Activated naive CD4-positive, alpha-beta T cell (primary cell): ENCODE results near the gene LRRC8C.
"Not testable (repeated sequence)": the region's sequence is repeated elsewhere in the genome, so short reads cannot be mapped to it uniquely, and the experiment has no call there.

Experiments used
- DNase-seq, 4 experiments: peaks; one replicate each; lab custom pipeline; 2025; lab: John Stamatoyannopoulos, UW

The LRRC8C gene

DNA sequence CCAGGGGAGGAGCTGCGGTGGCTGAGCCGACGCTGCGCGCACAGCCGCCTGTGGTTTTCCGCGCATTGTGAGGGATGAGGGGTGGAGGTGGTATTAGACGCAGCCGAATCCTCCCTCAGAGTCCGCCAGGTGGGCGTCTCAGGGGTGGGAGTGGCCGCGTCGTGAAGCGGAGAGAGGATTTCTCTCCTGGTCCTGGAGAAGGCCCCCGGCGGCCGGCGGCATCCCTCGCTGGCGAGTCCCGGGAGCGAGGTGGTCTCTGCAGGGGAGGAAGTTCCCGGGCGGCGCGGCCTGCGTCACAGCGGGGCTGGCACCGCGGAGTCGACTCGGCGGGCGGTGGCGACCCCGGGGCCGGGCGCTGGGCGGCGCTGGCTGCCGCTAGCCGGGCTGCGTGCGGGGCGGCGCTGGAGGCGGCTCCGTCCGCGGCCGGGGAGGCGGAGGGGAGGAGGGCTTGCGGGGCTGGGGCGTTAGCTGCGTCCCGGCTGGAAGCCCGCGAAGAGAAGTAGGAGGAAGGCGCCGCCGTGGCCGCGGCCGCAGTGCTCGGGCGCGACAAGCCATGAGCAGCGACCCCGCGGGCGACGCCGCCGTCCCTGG is at the start of gene LRRC8C:
Gene LRRC8C, plus strand, starts transcription at position 464 of the 591 bp plus-strand sequence. CDS start 53,354 bp downstream, outside the sequence.
- DNase-seq: peak; percentile 73 to 85 (median 78)

DNA sequence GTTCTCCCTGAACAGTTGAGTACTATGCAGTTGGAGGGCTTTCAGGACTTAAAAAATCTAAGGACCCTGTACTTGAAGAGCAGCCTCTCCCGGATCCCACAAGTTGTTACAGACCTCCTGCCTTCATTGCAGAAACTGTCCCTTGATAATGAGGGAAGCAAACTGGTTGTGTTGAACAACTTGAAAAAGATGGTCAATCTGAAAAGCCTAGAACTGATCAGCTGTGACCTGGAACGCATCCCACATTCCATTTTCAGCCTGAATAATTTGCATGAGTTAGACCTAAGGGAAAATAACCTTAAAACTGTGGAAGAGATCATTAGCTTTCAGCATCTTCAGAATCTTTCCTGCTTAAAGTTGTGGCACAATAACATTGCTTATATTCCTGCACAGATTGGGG is 48.7 kb upstream of the LRRC8C start:
- DNase-seq: no peak

GRCh38 chr1:89584781-89585180 is 48.1 kb upstream of the LRRC8C start:
- no peak for DNase-seq

- no peak for DNase-seq
Measured at GRCh38 chr1:89587729-89588161, 45.2 kb upstream of the LRRC8C start.

- no peak for DNase-seq
Measured at GRCh38 chr1:89588480-89588879, 44.4 kb upstream of the LRRC8C start.

GRCh38 chr1:89589515-89589914 is 43.4 kb upstream of the LRRC8C start:
- DNase-seq: no peak

DNA sequence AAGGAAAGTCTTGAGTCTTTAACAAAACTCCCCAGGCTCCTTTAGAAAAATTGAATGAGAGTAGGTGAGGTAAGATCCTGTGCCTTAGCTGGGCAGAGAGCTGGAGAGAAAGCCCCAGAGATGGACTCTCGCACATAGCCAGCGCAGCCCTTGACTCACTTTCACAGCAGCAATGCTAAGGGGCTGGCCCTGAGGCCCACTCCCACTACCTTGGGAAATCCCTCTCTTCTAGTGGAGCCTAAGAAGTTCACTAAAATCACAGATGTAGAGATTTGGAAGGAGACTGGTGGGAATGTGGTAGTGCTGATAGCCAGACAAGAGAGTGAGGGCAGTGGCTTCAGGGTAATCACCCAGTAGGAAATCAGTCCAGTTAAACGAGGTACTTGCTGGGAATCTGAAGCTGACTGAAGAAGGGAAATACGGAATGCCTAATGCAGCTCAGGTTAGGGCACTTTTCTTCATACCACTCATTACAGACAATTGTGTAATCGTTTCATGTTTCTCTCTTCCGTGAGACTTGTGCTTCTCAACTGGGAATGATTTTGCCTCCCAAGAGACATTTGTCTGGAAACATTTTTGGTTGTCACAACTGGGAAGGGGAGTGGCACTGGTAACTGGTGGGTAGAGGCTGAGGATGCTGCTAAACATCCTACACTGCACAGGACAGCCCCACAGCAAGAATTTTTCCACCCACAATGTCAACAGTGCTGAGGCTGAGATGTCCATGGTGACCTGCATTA is 42.4 kb upstream of the LRRC8C start:
- no peak for DNase-seq

GRCh38 chr1:89592861-89593302 is 40.0 kb upstream of the LRRC8C start:
- DNase-seq: not testable (repeated sequence)

DNA sequence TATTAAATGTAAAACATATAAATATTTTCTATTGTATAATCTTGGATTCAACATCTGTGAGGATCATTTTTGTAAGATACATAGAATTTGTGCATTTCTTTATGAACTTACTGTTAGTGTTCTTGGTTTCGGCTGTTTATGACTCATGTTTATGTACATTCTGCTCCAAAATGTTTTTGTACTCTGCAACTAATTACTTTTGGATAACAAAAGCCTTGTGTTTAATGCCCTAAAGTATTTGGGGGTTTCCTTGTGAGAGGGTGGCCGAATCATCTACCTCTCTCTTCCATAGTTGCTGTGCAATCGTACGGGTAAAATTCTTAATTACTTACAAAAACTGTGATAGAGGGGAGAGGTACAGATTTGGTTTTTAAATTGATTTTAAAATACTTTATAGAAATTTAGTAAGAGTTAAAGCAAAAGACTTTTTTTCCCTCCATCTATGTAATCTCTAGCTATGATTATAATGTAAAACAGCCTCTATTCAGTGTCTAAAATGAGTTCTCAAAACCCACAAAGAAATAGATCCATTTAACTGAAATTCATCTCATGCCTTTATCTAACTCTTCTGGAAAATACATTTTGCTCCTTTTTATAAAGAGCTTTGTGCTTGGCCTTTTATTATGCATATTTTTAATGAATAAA is 38.7 kb upstream of the LRRC8C start:
- DNase-seq: no peak

GRCh38 chr1:89596698-89597097 is 36.2 kb upstream of the LRRC8C start:
- DNase-seq: no peak

- DNase-seq: no peak
Measured at GRCh38 chr1:89598450-89599331, 34.2 kb upstream of the LRRC8C start.

GRCh38 chr1:89599332-89599630 is 33.6 kb upstream of the LRRC8C start:
- no peak for DNase-seq

DNA sequence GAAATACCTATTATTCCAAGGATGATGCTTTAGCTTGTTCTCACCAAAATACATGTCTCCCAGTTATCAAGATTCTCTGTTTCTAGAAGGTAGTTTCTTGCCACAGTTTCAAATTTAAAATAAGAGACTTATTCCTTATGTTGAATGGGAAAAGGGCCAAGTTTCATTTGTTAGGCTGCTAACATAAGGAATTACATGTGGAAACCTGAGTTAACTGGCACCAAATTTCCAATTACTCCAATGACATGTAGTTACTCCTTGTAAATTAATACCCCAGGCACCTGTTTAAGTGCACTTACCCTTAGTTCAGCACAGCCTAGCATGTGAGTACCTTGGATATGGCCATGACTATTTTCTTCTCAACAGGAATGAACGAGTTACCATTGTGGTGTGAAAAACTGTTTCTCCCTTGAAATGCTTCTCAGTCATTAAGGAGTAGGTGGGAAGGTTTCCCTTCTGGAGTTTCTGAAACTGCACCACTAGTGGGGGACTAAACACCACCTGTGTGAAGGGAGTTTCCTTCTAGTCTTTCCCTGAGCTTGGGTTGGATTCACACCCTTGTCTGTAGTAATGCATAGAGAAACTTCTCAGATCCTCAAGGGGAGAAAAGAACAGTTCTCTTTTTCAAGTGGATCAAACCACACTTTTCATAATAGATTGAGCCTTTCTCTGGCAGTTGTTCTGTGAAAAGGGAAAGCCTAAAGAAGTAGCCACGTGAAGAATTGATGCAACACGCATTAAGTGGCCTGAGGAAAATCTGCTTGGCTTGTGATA is 32.3 kb upstream of the LRRC8C start:
- no peak for DNase-seq

DNA sequence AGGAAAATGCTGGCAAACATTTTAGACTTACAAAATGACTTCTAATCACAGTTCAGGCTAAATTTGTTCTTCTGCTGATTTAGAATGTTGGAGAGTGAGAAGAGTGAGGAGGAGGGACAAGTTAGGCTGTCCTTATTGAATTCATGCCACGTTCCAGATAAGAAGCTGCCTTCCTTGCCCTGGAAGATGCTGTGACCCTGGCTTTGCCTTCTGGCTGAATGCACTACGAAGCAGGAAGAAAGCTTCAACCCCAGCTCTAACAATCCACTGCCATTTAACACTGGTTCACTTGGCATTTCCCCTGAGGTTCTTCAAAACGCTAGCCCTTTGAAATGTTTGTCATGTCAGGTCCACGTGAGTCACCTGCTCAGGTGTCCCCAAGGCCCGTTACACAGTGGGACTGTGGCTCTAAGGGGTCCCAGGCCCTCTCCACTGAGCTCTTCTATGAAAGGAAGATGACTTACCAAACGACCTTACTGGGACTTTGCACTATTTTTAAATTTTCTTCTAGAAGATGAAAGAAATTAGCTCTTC is 30.0 kb upstream of the LRRC8C start:
- DNase-seq: no peak

DNA sequence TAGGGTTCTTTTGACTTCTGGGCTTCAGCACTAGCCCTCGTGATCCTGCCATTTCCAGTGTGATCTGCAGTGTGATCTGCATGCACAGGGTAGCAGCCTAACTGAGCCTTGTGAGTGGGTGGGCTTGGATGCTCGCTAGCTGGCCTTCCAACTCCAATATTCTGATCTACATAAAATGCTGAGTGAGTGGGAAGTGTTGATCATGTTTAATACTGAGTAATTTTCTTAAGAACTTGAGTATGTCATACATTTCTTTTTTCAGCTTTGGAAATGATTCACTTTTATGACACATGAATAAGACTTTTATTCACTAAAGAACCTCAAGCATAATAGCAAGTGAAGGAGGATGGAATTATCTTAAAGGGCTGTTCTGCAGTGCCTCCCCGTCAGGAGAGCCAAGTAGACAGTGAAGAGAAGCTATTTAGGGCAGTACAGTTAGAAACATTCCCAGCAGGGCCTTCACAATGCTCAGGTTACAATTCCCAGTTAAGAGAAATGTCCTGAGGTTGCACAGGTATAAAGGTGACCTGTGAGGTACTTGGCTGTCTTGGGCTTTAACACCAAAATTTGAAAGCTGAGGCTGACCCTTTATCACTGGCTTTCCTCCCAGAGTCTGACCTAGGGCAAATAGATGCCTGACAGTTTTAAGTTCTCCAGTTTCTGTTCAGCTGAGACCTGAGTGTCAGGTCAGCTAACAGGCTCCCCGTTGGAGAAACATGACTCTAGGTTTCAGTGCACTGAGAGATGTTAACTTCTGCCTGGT is 29.1 kb upstream of the LRRC8C start:
- DNase-seq: no peak

DNA sequence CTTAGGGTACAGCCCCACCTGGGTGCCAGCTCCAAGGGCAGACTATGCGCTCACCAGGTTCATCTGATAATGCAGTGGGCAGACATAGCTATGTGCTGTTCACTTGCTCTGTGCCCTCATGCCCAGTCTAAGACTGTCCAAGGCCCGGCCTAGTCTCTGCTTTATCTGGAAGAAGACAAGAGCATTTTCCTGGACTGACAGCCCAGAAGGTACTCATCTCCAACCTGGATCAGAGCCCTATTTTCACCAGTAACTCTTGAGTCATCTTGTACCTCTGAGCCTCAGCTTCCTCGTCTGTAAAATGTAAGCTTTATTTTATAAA is 28.5 kb upstream of the LRRC8C start:
- DNase-seq: no peak

- DNase-seq: no peak
Measured at GRCh38 chr1:89605692-89606091, 27.2 kb upstream of the LRRC8C start.

DNA sequence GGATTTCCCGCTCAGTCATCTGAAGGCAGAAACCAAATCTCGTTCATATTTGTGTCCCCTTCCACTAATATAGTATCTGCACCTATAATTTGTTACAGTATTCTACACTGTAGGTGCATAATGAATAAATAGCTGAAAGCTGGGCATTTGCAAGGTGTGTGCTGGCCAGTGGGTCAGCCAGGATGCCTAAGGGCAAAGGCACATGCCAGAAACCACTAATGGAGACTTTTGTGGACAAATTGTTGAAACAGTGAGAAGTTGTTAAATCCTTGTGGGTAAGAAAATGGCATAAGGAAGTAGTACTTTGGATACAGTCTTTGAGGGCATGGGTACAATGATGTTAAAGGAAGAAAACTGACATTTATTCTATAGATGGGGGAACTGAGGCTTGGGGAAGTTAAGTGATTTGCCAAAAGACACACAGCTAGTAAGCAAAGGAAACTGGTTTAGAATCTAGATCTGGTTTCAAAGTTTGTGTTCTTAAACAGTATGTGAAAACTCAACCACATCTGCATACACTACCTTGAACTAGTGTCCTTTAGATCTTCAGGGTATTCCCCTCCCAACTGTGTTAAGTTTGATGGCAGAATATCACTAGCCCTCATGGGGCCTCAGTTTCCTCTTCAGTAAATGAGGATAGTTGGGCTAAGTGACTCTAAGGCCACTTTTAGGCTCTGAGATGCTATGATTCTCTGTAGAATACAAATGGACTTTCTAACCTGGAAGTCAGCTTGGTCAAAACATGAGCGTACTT is 26.5 kb upstream of the LRRC8C start:
- DNase-seq: no peak

- peak in 2 of 4 experiments; percentile 16 to 40 for DNase-seq
Measured at GRCh38 chr1:89607156-89607555, 25.8 kb upstream of the LRRC8C start.
